ENCODE data around the gene SLC25A48. TPM values are rescaled to one million over a fixed set of nuclear protein-coding genes. Genes with fewer than 3 reads are reported as not detected.

Gene SLC25A48, protein sequence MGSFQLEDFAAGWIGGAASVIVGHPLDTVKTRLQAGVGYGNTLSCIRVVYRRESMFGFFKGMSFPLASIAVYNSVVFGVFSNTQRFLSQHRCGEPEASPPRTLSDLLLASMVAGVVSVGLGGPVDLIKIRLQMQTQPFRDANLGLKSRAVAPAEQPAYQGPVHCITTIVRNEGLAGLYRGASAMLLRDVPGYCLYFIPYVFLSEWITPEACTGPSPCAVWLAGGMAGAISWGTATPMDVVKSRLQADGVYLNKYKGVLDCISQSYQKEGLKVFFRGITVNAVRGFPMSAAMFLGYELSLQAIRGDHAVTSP
- total RNA-seq (2022) = 1.6 and 3.2 TPM in 2 replicates
- Bru-seq, nascent RNA = percentile 33 among the genes with signal in this experiment
- BruChase-seq, experiment 1, labeled RNA remaining after a 2-hour chase = percentile 35 among the genes with signal in this experiment
- BruChase-seq, experiment 2, labeled RNA remaining after a 6-hour chase = percentile 28 among the genes with signal in this experiment
- long read RNA-seq, partial matches to known transcripts = 0 of 9 reads
- long read RNA-seq, other reads (novel, unspliced or antisense) = 9 of 9 reads

DNA sequence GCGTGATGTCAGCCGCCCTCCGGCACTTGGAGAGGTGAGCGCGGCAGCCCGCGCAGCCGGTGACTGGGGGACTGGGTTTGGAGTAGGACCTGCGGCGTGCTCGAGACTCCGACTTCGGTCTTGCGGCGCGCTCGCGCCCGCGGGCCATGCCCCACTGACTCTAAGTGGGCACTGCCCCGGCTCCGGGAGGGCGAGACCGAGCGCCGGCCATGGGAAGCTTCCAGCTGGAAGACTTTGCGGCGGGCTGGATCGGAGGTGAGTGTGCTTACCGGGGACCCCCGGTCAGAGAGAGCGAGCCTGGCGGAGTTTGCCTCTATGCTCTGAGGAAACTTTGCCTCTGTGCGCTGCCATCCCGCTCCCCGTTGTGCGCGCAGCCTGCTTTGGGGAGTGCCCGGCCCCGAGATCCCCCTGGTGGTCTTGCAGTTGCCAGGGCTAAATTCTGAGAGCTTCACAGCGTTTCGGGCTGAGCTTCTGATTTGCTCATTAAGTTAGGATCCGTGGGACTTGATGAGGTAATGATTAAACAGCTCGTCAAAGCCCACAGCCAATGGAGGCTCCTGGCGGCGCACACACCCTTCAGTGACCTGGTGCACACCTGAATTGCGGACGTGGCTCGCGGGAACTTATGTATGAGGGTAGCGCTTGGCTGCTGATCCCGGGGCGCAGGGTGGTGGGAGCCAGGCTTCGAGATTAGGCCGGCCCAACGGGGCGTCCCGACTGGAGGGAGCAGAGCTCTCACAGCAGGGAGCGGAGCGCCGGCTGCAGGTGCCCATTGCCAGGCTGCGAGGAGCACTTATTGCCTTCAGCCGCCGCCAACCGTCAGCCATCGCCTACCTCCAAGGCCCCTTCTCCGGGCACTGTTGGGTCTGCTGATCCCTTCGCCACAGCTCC is at the start of gene SLC25A48:
Gene SLC25A48, plus strand, starts transcription at position 25 of the 891 bp plus-strand sequence. Its CDS starts 185 bp downstream, at position 210.
- intact Hi-C loops (cut with micrococcal nuclease; ENCODE audit: unreplicated experiment) = no loop called here
- peak; percentile 83 to 86 for DNase-seq
- Histone ChIP-seq H3K27me3 (replicated peaks; ENCODE audit: control insufficient read depth, insufficient read depth, low read length) (peaks cover 4% of the 10 kb centered on the region; the same call in 1 of the 2 replicates), H3K36me3 (ENCODE audit: control insufficient read depth, insufficient read depth, low read length) (no peaks in the 10 kb centered on the region), H3K4me3 (ENCODE audit: low read depth, low read length) (peak within 1 kb of the TSS; percentile 57), H3K9me3 (peaks cover 9% of the 10 kb centered on the region; the same call in 1 of the 2 replicates), H3K4me1 (no peaks in the 10 kb centered on the region)
- Mint-ChIP-seq H3K9me3 (ENCODE audit: unreplicated experiment) (peaks cover 22% of the 10 kb centered on the region), H3K27ac (ENCODE audit: unreplicated experiment) (no peak within 1 kb of the TSS), H3K27me3 (ENCODE audit: insufficient read depth, unreplicated experiment) (peaks cover 36% of the 10 kb centered on the region), H3K4me3 (ENCODE audit: unreplicated experiment) (peak within 1 kb of the TSS; percentile 74), H3K4me1 (ENCODE audit: low read depth, unreplicated experiment) (peaks cover 7% of the 10 kb centered on the region), H3K36me3 (ENCODE audit: insufficient read depth, unreplicated experiment) (no peaks in the 10 kb centered on the region)
- BruUV-seq (replicated peaks) = no TSS peak
- POLR2A ChIA-PET = interaction anchor here (0.5 kb wide), 1 partner anchor 440 kb away, joined by 3 read pairs; no protein-coding TSS in a partner anchor
- TF ChIP-seq, protein P1, sequence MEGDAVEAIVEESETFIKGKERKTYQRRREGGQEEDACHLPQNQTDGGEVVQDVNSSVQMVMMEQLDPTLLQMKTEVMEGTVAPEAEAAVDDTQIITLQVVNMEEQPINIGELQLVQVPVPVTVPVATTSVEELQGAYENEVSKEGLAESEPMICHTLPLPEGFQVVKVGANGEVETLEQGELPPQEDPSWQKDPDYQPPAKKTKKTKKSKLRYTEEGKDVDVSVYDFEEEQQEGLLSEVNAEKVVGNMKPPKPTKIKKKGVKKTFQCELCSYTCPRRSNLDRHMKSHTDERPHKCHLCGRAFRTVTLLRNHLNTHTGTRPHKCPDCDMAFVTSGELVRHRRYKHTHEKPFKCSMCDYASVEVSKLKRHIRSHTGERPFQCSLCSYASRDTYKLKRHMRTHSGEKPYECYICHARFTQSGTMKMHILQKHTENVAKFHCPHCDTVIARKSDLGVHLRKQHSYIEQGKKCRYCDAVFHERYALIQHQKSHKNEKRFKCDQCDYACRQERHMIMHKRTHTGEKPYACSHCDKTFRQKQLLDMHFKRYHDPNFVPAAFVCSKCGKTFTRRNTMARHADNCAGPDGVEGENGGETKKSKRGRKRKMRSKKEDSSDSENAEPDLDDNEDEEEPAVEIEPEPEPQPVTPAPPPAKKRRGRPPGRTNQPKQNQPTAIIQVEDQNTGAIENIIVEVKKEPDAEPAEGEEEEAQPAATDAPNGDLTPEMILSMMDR (IDR thresholded peaks at IDR 0.05; ENCODE audit: insufficient read depth in 1 of 2, low read depth in 1 of 2, low read length in 1 of 2, severe bottlenecking in 1 of 2, unreplicated experiment in 1 of 2) = peak; percentile 21 to 84
- CTCF ChIA-PET = interaction anchor here (0.6 to 1.4 kb wide), 9 partner anchors 22 to 377 kb away, joined by 3 to 11 read pairs (median 3); partner anchors contain the start of gene IL9

DNA sequence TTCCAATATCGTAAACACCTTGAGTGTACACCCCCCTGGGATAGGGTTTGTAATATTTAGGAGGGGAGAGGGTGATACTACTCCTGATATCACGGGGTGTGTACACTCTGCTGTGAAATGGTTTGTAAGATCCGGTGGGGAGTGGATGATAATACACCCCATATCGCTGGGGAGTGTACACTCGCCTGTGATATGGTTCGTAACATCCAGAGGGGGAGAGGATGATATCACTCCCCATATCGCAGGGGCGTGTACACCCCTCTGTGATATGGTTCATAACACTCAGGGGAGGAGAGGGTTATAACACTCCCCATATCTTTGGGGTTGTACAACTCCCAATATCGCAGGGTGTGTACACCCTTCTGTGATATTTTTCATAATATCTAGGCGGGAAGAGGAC is 33.8 kb upstream of the SLC25A48 start:
- Histone ChIP-seq H3K4me3 (ENCODE audit: low read depth, low read length) (no peak overlapping the region), H3K27me3 (replicated peaks; ENCODE audit: control insufficient read depth, insufficient read depth, low read length) (no peaks in the 10 kb centered on the region), H3K4me1 (no peaks in the 10 kb centered on the region), H3K36me3 (ENCODE audit: control insufficient read depth, insufficient read depth, low read length) (no peaks in the 10 kb centered on the region), H3K9me3 (0 out of 2 replicates have a peak, but pooled peaks cover 6% of the 10 kb centered on the region)
- no peak for DNase-seq
- H3K27me3 Mint-ChIP-seq (ENCODE audit: insufficient read depth, unreplicated experiment) = peaks cover 18% of the 10 kb centered on the region
- ChIA-PET CTCF (no interaction called here), POLR2A (no interaction called here)
- intact Hi-C loops (cut with micrococcal nuclease; ENCODE audit: unreplicated experiment) = no loop called here
- no TSS peak for BruUV-seq (replicated peaks)
- no peaks in the 10 kb centered on the region for H3K9me3 Mint-ChIP-seq (ENCODE audit: unreplicated experiment)
- no peaks in the 10 kb centered on the region for H3K36me3 Mint-ChIP-seq (ENCODE audit: insufficient read depth, unreplicated experiment)
- H3K27ac Mint-ChIP-seq (ENCODE audit: unreplicated experiment) = no peak overlapping the region
- no peaks in the 10 kb centered on the region for H3K4me1 Mint-ChIP-seq (ENCODE audit: low read depth, unreplicated experiment)
- TF ChIP-seq, protein P1 (IDR thresholded peaks at IDR 0.05; ENCODE audit: insufficient read depth in 1 of 2, low read depth in 1 of 2, low read length in 1 of 2, severe bottlenecking in 1 of 2, unreplicated experiment in 1 of 2) = no peak
- no peak overlapping the region for H3K4me3 Mint-ChIP-seq (ENCODE audit: unreplicated experiment)
